Measurements from ENCODE around the gene HRH2. TPM values are rescaled to one million over a fixed set of nuclear protein-coding genes. Genes with fewer than 3 reads are reported as not detected.

HRH2 gene
- total RNA-seq, 4 donors from 2014 or later = 0.44 to 2.3 (median 1.4) TPM

DNA sequence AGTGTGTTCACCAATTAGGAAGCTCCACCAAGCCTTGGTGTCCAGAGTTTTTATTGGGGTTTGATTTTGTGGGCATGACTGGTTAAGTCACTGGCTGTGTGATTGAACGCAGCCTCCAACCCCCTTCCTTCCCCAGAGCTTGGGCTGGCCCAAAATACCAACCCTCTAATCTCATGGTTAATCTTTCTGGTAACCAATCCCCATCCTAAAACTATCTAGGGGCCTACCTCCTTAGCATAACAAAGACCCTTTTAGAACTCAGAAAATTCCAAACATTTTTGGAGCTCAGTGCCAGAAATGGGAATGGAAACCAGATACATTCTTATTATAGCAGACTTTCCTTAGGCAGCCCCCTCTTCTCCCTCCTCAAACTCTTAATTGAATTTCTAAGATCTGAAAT lies 35.9 kb upstream of the HRH2 start:
- TF ChIP-seq, protein P1, sequence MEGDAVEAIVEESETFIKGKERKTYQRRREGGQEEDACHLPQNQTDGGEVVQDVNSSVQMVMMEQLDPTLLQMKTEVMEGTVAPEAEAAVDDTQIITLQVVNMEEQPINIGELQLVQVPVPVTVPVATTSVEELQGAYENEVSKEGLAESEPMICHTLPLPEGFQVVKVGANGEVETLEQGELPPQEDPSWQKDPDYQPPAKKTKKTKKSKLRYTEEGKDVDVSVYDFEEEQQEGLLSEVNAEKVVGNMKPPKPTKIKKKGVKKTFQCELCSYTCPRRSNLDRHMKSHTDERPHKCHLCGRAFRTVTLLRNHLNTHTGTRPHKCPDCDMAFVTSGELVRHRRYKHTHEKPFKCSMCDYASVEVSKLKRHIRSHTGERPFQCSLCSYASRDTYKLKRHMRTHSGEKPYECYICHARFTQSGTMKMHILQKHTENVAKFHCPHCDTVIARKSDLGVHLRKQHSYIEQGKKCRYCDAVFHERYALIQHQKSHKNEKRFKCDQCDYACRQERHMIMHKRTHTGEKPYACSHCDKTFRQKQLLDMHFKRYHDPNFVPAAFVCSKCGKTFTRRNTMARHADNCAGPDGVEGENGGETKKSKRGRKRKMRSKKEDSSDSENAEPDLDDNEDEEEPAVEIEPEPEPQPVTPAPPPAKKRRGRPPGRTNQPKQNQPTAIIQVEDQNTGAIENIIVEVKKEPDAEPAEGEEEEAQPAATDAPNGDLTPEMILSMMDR (IDR thresholded peaks at IDR 0.05) = no peak
- TF ChIP-seq POLR2A (IDR thresholded peaks at IDR 0.05) = no peak
- Histone ChIP-seq H3K36me3 (no peaks in the 10 kb centered on the region), H3K4me3 (replicated peaks in 1 of 3) (no peak overlapping the region), H3K27ac (no peak overlapping the region), H3K9me3 (no peaks in the 10 kb centered on the region), H3K27me3 (no peaks in the 10 kb centered on the region), H3K4me1 (no peaks in the 10 kb centered on the region)
- no peak for DNase-seq
- intact Hi-C loops (cut with DNase I) = no loop called here
- WGBS, 2 donors = 46 to 69% methylated on average over 1 of the region's 1 CpG

DNA sequence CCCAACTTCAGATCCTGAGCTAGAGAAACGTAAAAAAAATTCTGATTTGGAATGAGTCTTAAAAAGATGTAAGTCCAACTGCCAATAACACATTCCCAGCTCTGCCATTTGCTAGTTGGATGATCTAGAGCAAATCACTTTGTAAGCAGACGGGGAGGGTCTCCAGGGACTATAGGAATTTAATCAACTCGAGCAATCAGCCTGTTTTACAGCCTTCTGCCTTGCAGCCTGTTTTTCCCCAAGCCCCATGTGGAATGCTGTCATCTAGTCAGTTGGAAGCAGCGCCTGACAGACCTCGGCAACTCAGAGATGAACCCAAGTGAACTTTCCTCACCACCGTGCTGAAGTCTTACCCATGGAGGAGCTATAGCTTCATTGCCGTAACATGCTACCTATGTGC lies 34.8 kb upstream of the HRH2 start:
- Histone ChIP-seq H3K4me3 (replicated peaks in 1 of 3) (no peak overlapping the region), H3K36me3 (no peaks in the 10 kb centered on the region), H3K9me3 (no peaks in the 10 kb centered on the region), H3K4me1 (no peaks in the 10 kb centered on the region), H3K27ac (no peak overlapping the region), H3K27me3 (no peaks in the 10 kb centered on the region)
- TF ChIP-seq, protein P1 (IDR thresholded peaks at IDR 0.05) = no peak
- TF ChIP-seq POLR2A (IDR thresholded peaks at IDR 0.05) = no peak
- intact Hi-C loops (cut with DNase I) = no loop called here
- DNase-seq = no peak
- 57 to 59% methylated on average over 7 of the region's 7 CpGs for WGBS, 2 donors

GRCh38 chr5:175624316-175624715 lies 33.6 kb upstream of the HRH2 start:
- DNase-seq = no peak

DNA sequence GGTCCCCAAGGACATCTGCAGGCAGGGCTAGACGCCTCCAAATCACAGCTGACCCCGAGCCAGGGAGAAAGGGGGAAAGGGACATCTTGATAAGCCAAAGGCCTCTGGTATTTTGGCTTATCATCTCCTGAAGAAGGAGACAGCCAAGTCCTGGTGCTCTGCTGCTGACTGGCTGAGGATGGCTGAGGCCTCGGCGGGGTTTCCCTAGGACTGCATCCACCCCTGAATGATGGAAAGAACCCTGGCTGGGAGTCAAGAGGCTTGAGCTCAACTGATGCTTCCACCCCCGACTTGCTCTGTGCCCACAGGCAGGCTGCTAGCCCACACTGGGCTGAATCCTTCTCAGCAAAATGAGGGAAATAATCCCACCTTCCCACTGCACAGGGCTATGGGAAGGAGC lies 30.9 kb upstream of the HRH2 start:
- WGBS, 2 donors = 60 to 74% methylated on average over 4 to 5 of the region's 5 CpGs
- no peak for TF ChIP-seq POLR2A (IDR thresholded peaks at IDR 0.05)
- TF ChIP-seq, protein P1 (IDR thresholded peaks at IDR 0.05) = no peak
- DNase-seq = no peak
- no peaks in the 10 kb centered on the region for H3K36me3 ChIP-seq
- no peak overlapping the region for H3K4me3 ChIP-seq (replicated peaks in 1 of 3)
- no peaks in the 10 kb centered on the region for H3K27me3 ChIP-seq
- H3K9me3 ChIP-seq = no peaks in the 10 kb centered on the region
- no peak overlapping the region for H3K27ac ChIP-seq
- H3K4me1 ChIP-seq = no peaks in the 10 kb centered on the region
- intact Hi-C loops (cut with DNase I) = no loop called here

More at GRCh38 chr5:175624316-175624715, 33.6 kb upstream of the HRH2 start:
- WGBS, 2 donors = 61 to 72% methylated on average over 3 of the region's 3 CpGs
- Histone ChIP-seq H3K27ac (no peak overlapping the region), H3K27me3 (no peaks in the 10 kb centered on the region), H3K4me1 (no peaks in the 10 kb centered on the region), H3K4me3 (replicated peaks in 1 of 3) (no peak overlapping the region), H3K9me3 (no peaks in the 10 kb centered on the region), H3K36me3 (no peaks in the 10 kb centered on the region)
- intact Hi-C loops (cut with DNase I) = no loop called here
- TF ChIP-seq, protein P1 (IDR thresholded peaks at IDR 0.05) = no peak
- TF ChIP-seq POLR2A (IDR thresholded peaks at IDR 0.05) = no peak

- 55 to 57% methylated on average over 4 of the region's 4 CpGs for WGBS, 2 donors
Measured at GRCh38 chr5:175627739-175628138, 30.1 kb upstream of the HRH2 start.

More at GRCh38 chr5:175627739-175628138, 30.1 kb upstream of the HRH2 start:
- Histone ChIP-seq H3K9me3 (no peaks in the 10 kb centered on the region), H3K36me3 (no peaks in the 10 kb centered on the region), H3K27ac (no peak overlapping the region), H3K4me3 (replicated peaks in 1 of 3) (no peak overlapping the region), H3K4me1 (no peaks in the 10 kb centered on the region), H3K27me3 (no peaks in the 10 kb centered on the region)
- intact Hi-C loops (cut with DNase I) = no loop called here
- DNase-seq = no peak
- no peak for TF ChIP-seq POLR2A (IDR thresholded peaks at IDR 0.05)
- TF ChIP-seq, protein P1 (IDR thresholded peaks at IDR 0.05) = no peak
